Rectal smooth muscle tissue (tissue), 1 donor: Measurements from ENCODE around the gene YKT6.

Source experiments
- H3K27ac ChIP-seq: one replicate; pipeline ENCODE4 v1.7.0; 2013; ENCODE audit warnings: low read depth, low read length, inconsistent platforms
- H3K27me3 ChIP-seq: one replicate; pipeline ENCODE4 v1.7.0; 2013; ENCODE audit warnings: low read length; ENCODE audit not compliant: control insufficient read depth, insufficient read depth
- H3K36me3 ChIP-seq: one replicate; pipeline ENCODE4 v1.7.0; 2013; ENCODE audit warnings: low read length; ENCODE audit not compliant: control insufficient read depth, insufficient read depth
- H3K4me1 ChIP-seq: one replicate; pipeline ENCODE4 v1.7.0; 2013; ENCODE audit warnings: low read length; ENCODE audit not compliant: control insufficient read depth, insufficient read depth
- H3K4me3 ChIP-seq: one replicate; pipeline ENCODE4 v1.7.0; 2013; ENCODE audit warnings: low read length
- H3K9ac ChIP-seq: one replicate; pipeline ENCODE4 v1.7.0; 2013; ENCODE audit warnings: low read length

Gene YKT6

GRCh38 chr7:44210107-44210506, 9.3 kb downstream of the YKT6 start:
- Histone ChIP-seq H3K27me3 (no peaks in the 10 kb centered on the region), H3K27ac (no peak overlapping the region), H3K4me3 (no peak overlapping the region), H3K4me1 (no peaks in the 10 kb centered on the region), H3K36me3 (peaks cover 47% of the 10 kb centered on the region), H3K9ac (no peak overlapping the region)

DNA sequence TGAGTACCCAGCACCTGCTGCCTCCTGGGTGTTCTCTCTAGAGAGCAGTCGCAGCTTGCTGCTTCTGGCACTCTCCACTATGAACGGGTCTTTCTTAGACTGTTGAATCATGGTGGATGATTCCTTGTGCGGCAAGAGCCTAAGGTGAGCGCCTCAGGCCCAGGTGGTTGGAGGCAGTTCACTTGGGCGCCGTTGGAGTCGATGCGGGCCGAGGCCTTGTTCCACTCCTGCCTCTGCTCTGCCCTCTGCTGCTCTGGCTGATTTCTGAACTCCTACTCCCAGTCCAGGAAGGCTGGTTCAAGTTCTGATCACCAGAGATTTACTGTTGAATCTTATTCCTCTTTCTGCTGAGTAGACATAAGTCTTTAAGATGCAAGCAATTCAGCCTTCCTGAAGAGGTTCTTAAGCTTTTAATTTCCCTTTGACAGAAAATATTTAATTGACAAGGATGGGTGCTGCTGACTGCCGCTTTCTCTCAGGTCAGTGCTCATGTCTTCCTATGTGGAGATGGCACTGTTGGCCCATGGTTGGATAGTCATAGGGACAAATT, 10.4 kb downstream of the YKT6 start:
- Histone ChIP-seq H3K27me3 (no peaks in the 10 kb centered on the region), H3K4me1 (no peaks in the 10 kb centered on the region), H3K9ac (no peak overlapping the region), H3K36me3 (peaks cover 45% of the 10 kb centered on the region), H3K4me3 (no peak overlapping the region), H3K27ac (no peak overlapping the region)

DNA sequence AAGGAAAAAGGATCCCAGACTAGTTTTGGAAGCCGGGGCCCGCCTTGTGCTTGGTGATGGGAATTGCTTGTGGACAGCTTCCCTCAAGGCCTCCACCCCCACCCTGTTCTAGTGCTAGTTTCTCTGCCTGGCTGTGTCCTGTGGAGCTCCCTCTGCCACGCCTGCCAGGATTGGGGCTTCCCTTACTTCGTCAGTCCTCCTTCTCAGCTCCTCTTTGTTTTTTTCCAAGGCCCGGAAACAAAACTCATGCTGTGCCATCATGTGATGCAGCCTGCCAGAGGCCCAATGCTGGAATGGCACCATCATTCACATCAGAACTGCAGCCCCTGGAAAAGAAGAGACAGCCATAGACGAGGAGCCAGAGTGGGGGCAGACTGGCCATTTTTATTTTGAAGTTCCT, 11.2 kb downstream of the YKT6 start:
- no peak overlapping the region for H3K9ac ChIP-seq
- H3K4me1 ChIP-seq, result no peaks in the 10 kb centered on the region
- H3K36me3 ChIP-seq, result peaks cover 37% of the 10 kb centered on the region
- H3K27ac ChIP-seq, result no peak overlapping the region
- H3K4me3 ChIP-seq, result no peak overlapping the region
- H3K27me3 ChIP-seq, result no peaks in the 10 kb centered on the region

- H3K36me3 ChIP-seq, result peaks cover 33% of the 10 kb centered on the region
- H3K27ac ChIP-seq, result no peak overlapping the region
- H3K9ac ChIP-seq, result no peak overlapping the region
- H3K27me3 ChIP-seq, result no peaks in the 10 kb centered on the region
- no peak overlapping the region for H3K4me3 ChIP-seq
- H3K4me1 ChIP-seq, result no peaks in the 10 kb centered on the region
These were observed 11.9 kb downstream of the YKT6 start for GRCh38 chr7:44212581-44213184.

GRCh38 chr7:44213206-44213876, 12.6 kb downstream of the YKT6 start:
- Histone ChIP-seq H3K36me3 (peaks cover 31% of the 10 kb centered on the region), H3K4me1 (no peaks in the 10 kb centered on the region), H3K9ac (no peak overlapping the region), H3K4me3 (no peak overlapping the region), H3K27me3 (no peaks in the 10 kb centered on the region), H3K27ac (no peak overlapping the region)

DNA sequence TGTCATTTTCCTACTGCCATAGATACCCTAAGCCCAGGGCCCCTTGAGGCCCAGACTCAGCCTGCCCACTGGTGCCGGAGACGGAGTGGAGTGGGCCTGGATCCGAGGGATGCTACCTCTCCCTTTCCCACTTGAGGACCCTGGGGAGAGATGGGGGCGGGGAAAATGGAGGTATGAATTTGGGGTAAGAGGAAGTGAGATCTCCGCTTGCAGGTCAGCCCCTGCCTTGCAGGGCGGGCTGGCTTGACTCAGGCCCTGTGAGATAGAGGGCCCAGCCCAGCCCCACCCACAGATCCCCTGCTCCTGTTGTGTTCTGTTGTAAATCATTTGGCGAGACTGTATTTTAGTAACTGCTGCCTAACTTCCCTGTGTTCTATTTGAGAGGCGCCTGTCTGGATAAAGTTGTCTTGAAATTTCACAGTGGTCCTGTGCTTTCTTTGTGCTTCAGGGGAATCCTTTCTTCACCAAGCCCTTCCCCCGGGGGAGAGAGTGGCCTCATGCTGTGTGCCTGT, 13.2 kb downstream of the YKT6 start:
- H3K4me3 ChIP-seq, result no peak overlapping the region
- H3K9ac ChIP-seq, result no peak overlapping the region
- H3K27me3 ChIP-seq, result no peaks in the 10 kb centered on the region
- no peak overlapping the region for H3K27ac ChIP-seq
- peaks cover 25% of the 10 kb centered on the region for H3K36me3 ChIP-seq
- H3K4me1 ChIP-seq, result no peaks in the 10 kb centered on the region

DNA sequence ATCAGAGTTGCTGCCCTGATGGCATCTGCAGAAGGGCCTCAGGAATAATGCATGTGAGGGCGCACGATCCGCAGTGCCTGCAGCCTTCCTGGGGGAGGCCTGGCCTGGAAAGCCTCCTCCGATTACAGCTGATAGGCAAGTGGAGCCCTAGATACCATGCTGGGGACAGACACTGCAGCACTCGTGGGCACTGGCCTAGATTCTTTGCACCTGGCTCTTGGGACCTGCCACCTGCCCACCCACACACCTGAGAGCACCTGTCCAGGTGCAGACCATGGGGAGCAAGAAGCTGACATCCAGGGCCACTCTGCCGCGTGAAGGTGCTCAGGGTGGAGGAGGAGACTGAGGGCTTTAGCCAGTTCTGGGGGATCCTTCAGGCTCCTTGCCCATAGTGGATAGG, 14.8 kb downstream of the YKT6 start:
- Histone ChIP-seq H3K27ac (no peak overlapping the region), H3K4me1 (no peaks in the 10 kb centered on the region), H3K36me3 (peaks cover 11% of the 10 kb centered on the region), H3K9ac (no peak overlapping the region), H3K27me3 (no peaks in the 10 kb centered on the region), H3K4me3 (no peak overlapping the region)

DNA sequence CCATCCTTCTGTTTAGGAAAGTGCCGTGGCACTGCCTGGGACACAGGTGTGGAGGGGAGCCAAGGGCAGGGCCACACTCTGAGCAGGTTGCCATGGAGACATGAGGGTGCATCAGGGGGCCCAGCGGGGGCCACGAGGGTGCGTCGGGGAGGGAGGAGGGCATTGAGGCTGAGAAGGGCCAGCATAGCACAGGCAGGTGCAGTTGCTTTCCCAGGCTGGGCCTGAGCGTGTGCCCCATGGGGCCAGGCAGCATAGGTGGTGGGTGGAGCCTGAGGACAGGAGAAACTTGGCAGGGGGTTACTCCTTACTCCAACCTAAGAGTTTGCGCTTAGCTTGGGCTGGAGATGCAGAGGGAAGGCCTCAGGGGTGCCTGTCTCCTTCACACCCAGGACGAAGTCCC, 15.2 kb downstream of the YKT6 start:
- peaks cover 7% of the 10 kb centered on the region for H3K36me3 ChIP-seq
- H3K9ac ChIP-seq, result no peak overlapping the region
- no peaks in the 10 kb centered on the region for H3K4me1 ChIP-seq
- H3K27ac ChIP-seq, result no peak overlapping the region
- H3K27me3 ChIP-seq, result no peaks in the 10 kb centered on the region
- H3K4me3 ChIP-seq, result no peak overlapping the region

DNA sequence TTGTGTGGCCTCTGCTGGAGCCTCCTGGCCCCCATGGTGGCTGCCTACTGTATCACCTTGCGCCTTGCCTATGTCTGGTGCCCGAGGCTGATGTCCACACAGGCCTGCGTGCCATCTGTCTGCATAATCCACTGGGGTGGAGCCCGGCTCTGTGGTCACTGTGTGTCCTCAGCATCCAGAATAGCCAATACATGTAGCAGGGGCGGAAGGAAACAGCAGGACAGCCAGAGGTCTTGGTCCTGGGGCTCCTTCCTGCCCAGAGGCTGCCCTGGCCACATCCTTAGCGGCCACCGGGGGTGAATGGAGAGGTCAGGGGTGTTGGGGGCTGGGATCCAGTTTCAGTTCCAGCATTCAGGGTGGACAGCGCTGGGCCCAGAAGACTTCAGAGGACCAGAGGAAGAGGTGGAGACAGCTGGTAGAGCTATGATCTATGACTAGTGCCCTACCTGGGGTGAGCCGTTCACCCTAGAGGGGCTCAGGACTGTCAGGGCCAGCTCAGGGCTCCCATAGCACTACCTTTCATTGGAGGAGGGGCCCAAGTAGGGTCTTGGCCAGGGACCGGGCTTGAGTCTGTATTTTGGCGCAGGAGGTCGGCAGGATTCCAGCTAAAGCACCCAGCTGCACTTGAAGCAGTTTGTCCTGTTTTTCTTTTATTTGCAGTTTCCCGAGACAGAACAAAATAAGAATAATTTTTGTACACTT, 15.9 kb downstream of the YKT6 start:
- Histone ChIP-seq H3K36me3 (peaks cover 3% of the 10 kb centered on the region), H3K27me3 (no peaks in the 10 kb centered on the region), H3K4me3 (no peak overlapping the region), H3K27ac (no peak overlapping the region), H3K4me1 (no peaks in the 10 kb centered on the region), H3K9ac (no peak overlapping the region)

DNA sequence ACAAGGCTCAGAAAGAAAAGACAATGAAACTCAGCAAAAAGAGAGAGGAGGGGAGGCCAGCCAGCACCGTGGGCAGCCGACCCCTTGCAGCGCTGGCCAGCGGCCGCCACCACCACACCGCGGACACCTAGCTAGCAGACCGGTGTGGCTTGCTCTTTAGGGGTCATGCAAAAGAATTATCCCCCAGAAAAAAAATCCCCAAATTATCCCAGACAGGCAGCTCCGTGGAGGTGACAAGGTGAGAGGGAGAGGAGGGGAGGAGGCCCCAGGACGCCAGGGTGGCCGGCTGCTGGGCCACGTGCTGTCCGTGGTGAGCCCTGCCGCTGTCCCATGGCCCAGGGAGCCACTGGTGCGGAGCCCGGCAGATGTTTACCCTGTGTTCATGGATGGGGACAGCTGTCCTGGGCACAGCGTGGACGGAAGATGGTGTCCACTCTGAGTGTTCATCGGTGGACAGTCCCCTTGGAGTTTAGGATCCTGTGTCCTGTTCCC, 16.5 kb downstream of the YKT6 start:
- Histone ChIP-seq H3K9ac (no peak overlapping the region), H3K27me3 (no peaks in the 10 kb centered on the region), H3K4me1 (no peaks in the 10 kb centered on the region), H3K27ac (no peak overlapping the region), H3K36me3 (peaks cover 3% of the 10 kb centered on the region), H3K4me3 (no peak overlapping the region)

- no peaks in the 10 kb centered on the region for H3K4me1 ChIP-seq
- H3K27me3 ChIP-seq, result no peaks in the 10 kb centered on the region
- peaks cover under 1% of the 10 kb centered on the region for H3K36me3 ChIP-seq
- H3K4me3 ChIP-seq, result no peak overlapping the region
- no peak overlapping the region for H3K9ac ChIP-seq
- H3K27ac ChIP-seq, result no peak overlapping the region
These were observed 17.1 kb downstream of the YKT6 start for GRCh38 chr7:44217852-44218402.
